ENCODE data around the gene FBXL17.

FBXL17 gene

DNA sequence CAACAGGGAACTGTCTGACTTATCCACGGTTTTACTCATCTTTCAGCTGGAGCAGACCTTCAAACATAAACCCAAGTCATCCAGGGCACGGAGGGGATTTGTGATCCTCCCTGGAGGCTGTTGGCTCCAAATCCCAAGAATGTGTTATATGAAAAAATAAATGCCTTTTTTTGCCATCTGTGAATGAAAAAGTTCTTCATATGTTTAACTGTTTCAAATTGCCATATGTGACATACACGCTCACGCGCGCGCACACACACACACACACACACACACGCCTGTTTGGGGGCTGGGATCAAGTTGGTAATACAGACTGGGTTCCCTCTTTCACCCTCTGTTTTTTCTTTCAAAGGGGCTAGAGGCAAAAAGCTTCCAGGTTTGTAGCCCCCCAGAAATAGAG lies 546.8 kb downstream of the FBXL17 start:
- ChIA-PET POLR2A (no interaction called here), CTCF (interaction anchor here (0.6 kb wide), 1 partner anchor 427 kb away, joined by 3 read pairs; no protein-coding TSS in a partner anchor)
- no peak overlapping the region for H3K27ac ChIP-seq (ENCODE audit: extremely low read depth, low read depth, low read length)
- H3K4me1 ChIP-seq (ENCODE audit: control insufficient read depth, insufficient read depth, low read length): no peaks in the 10 kb centered on the region
- H3K4me3 ChIP-seq (ENCODE audit: low read depth, low read length): no peak overlapping the region
- H3K9me3 ChIP-seq (ENCODE audit: control insufficient read depth, insufficient read depth, low read depth, low read length): no peaks in the 10 kb centered on the region
- TF ChIP-seq ZNF830 (tag by site-specific recombination; IDR thresholded peaks at IDR 0.05; ENCODE audit: low read depth) (no peak), GLI4 (tag by site-specific recombination; IDR thresholded peaks at IDR 0.05) (no peak), ZNF138 (tag by site-specific recombination; IDR thresholded peaks at IDR 0.05; ENCODE audit: borderline replicate concordance) (no peak), ZNF404 (tag by site-specific recombination; IDR thresholded peaks at IDR 0.05) (no peak), ZNF155 (tag by site-specific recombination; IDR thresholded peaks at IDR 0.05) (no peak), ZNF211 (tag by site-specific recombination; IDR thresholded peaks at IDR 0.05; ENCODE audit: low read depth) (no peak), SP3 (tag by site-specific recombination; IDR thresholded peaks at IDR 0.05) (no peak)
- TF ChIP-seq, protein P1, sequence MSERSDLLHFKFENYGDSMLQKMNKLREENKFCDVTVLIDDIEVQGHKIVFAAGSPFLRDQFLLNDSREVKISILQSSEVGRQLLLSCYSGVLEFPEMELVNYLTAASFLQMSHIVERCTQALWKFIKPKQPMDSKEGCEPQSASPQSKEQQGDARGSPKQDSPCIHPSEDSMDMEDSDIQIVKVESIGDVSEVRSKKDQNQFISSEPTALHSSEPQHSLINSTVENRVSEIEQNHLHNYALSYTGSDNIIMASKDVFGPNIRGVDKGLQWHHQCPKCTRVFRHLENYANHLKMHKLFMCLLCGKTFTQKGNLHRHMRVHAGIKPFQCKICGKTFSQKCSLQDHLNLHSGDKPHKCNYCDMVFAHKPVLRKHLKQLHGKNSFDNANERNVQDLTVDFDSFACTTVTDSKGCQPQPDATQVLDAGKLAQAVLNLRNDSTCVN (tag by site-specific recombination; optimal IDR thresholded peaks at IDR 0.05): no peak
- TF ChIP-seq, protein P2, sequence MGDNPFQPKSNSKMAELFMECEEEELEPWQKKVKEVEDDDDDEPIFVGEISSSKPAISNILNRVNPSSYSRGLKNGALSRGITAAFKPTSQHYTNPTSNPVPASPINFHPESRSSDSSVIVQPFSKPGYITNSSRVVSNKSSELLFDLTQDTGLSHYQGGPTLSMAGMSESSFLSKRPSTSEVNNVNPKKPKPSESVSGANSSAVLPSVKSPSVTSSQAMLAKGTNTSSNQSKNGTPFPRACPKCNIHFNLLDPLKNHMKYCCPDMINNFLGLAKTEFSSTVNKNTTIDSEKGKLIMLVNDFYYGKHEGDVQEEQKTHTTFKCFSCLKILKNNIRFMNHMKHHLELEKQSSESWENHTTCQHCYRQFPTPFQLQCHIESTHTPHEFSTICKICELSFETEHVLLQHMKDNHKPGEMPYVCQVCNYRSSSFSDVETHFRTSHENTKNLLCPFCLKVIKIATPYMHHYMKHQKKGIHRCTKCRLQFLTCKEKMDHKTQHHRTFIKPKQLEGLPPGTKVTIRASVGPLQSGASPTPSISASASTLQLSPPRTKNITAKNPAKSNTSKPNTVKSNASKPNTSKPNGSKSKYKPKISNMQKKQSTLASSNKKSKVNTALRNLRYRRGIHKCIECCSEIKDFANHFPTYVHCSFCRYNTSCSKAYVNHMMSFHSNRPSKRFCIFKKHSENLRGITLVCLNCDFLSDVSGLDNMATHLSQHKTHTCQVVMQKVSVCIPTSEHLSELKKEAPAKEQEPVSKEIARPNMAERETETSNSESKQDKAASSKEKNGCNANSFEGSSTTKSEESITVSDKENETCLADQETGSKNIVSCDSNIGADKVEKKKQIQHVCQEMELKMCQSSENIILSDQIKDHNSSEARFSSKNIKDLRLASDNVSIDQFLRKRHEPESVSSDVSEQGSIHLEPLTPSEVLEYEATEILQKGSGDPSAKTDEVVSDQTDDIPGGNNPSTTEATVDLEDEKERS (tag by site-specific recombination; IDR thresholded peaks at IDR 0.05): no peak
- TF ChIP-seq, protein P3, sequence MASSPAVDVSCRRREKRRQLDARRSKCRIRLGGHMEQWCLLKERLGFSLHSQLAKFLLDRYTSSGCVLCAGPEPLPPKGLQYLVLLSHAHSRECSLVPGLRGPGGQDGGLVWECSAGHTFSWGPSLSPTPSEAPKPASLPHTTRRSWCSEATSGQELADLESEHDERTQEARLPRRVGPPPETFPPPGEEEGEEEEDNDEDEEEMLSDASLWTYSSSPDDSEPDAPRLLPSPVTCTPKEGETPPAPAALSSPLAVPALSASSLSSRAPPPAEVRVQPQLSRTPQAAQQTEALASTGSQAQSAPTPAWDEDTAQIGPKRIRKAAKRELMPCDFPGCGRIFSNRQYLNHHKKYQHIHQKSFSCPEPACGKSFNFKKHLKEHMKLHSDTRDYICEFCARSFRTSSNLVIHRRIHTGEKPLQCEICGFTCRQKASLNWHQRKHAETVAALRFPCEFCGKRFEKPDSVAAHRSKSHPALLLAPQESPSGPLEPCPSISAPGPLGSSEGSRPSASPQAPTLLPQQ (tag by site-specific recombination; IDR thresholded peaks at IDR 0.05): no peak
- TF ChIP-seq, protein P4, sequence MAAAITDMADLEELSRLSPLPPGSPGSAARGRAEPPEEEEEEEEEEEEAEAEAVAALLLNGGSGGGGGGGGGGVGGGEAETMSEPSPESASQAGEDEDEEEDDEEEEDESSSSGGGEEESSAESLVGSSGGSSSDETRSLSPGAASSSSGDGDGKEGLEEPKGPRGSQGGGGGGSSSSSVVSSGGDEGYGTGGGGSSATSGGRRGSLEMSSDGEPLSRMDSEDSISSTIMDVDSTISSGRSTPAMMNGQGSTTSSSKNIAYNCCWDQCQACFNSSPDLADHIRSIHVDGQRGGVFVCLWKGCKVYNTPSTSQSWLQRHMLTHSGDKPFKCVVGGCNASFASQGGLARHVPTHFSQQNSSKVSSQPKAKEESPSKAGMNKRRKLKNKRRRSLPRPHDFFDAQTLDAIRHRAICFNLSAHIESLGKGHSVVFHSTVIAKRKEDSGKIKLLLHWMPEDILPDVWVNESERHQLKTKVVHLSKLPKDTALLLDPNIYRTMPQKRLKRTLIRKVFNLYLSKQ (tag by site-specific recombination; IDR thresholded peaks at IDR 0.05; ENCODE audit: borderline replicate concordance): no peak
- TF ChIP-seq, protein P5, sequence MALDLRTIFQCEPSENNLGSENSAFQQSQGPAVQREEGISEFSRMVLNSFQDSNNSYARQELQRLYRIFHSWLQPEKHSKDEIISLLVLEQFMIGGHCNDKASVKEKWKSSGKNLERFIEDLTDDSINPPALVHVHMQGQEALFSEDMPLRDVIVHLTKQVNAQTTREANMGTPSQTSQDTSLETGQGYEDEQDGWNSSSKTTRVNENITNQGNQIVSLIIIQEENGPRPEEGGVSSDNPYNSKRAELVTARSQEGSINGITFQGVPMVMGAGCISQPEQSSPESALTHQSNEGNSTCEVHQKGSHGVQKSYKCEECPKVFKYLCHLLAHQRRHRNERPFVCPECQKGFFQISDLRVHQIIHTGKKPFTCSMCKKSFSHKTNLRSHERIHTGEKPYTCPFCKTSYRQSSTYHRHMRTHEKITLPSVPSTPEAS (tag by site-specific recombination; IDR thresholded peaks at IDR 0.05): no peak
- TF ChIP-seq, protein P6, sequence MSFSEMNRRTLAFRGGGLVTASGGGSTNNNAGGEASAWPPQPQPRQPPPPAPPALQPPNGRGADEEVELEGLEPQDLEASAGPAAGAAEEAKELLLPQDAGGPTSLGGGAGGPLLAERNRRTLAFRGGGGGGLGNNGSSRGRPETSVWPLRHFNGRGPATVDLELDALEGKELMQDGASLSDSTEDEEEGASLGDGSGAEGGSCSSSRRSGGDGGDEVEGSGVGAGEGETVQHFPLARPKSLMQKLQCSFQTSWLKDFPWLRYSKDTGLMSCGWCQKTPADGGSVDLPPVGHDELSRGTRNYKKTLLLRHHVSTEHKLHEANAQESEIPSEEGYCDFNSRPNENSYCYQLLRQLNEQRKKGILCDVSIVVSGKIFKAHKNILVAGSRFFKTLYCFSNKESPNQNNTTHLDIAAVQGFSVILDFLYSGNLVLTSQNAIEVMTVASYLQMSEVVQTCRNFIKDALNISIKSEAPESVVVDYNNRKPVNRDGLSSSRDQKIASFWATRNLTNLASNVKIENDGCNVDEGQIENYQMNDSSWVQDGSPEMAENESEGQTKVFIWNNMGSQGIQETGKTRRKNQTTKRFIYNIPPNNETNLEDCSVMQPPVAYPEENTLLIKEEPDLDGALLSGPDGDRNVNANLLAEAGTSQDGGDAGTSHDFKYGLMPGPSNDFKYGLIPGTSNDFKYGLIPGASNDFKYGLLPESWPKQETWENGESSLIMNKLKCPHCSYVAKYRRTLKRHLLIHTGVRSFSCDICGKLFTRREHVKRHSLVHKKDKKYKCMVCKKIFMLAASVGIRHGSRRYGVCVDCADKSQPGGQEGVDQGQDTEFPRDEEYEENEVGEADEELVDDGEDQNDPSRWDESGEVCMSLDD (tag by site-specific recombination; IDR thresholded peaks at IDR 0.05): no peak
- TF ChIP-seq, protein P7, sequence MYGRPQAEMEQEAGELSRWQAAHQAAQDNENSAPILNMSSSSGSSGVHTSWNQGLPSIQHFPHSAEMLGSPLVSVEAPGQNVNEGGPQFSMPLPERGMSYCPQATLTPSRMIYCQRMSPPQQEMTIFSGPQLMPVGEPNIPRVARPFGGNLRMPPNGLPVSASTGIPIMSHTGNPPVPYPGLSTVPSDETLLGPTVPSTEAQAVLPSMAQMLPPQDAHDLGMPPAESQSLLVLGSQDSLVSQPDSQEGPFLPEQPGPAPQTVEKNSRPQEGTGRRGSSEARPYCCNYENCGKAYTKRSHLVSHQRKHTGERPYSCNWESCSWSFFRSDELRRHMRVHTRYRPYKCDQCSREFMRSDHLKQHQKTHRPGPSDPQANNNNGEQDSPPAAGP (tag by site-specific recombination; IDR thresholded peaks at IDR 0.05): no peak
- TF ChIP-seq, protein P8, sequence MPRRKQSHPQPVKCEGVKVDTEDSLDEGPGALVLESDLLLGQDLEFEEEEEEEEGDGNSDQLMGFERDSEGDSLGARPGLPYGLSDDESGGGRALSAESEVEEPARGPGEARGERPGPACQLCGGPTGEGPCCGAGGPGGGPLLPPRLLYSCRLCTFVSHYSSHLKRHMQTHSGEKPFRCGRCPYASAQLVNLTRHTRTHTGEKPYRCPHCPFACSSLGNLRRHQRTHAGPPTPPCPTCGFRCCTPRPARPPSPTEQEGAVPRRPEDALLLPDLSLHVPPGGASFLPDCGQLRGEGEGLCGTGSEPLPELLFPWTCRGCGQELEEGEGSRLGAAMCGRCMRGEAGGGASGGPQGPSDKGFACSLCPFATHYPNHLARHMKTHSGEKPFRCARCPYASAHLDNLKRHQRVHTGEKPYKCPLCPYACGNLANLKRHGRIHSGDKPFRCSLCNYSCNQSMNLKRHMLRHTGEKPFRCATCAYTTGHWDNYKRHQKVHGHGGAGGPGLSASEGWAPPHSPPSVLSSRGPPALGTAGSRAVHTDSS (tag by site-specific recombination; IDR thresholded peaks at IDR 0.05): no peak
- TF ChIP-seq, protein P9, sequence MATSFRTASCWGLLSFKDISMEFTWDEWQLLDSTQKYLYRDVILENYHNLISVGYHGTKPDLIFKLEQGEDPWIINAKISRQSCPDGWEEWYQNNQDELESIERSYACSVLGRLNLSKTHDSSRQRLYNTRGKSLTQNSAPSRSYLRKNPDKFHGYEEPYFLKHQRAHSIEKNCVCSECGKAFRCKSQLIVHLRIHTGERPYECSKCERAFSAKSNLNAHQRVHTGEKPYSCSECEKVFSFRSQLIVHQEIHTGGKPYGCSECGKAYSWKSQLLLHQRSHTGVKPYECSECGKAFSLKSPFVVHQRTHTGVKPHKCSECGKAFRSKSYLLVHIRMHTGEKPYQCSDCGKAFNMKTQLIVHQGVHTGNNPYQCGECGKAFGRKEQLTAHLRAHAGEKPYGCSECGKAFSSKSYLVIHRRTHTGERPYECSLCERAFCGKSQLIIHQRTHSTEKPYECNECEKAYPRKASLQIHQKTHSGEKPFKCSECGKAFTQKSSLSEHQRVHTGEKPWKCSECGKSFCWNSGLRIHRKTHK (tag by site-specific recombination; IDR thresholded peaks at IDR 0.05): no peak
- H3K36me3 ChIP-seq (ENCODE audit: control insufficient read depth in 2 of 2, insufficient read depth in 1 of 2, low read length in 2 of 2): no peaks in the 10 kb centered on the region
